ENCODE measurements around the gene KRT74. TPM values are rescaled to one million over a fixed set of nuclear protein-coding genes. Genes with fewer than 3 reads are reported as not detected.

The KRT74 gene
- total RNA-seq, 6 experiments from 2014 or later = not detected

GRCh38 chr12:52522346-52523011 is 51.2 kb downstream of the KRT74 start:
- intact Hi-C loops (cut with DNase I) = no loop called here
- no peak for DNase-seq

GRCh38 chr12:52521568-52522266 is 51.9 kb downstream of the KRT74 start:
- H3K27me3 ChIP-seq = no peaks in the 10 kb centered on the region
- no peaks in the 10 kb centered on the region for H3K4me1 ChIP-seq
- no peak overlapping the region for H3K27ac ChIP-seq
- no peak for DNase-seq
- 79% methylated on average over 8 of the region's 10 CpGs for WGBS (ENCODE audit: insufficient coverage, low coverage, low lambda C conversion rate, missing lambda C conversion rate)
- TF ChIP-seq POLR2A (IDR thresholded peaks at IDR 0.05) (no peak), CTCF (IDR thresholded peaks at IDR 0.05) (no peak)
- no peaks in the 10 kb centered on the region for H3K9me3 ChIP-seq
- no peaks in the 10 kb centered on the region for H3K36me3 ChIP-seq
- intact Hi-C loops (cut with DNase I) = no loop called here
- ATAC-seq = no peak
- H3K4me3 ChIP-seq = no peak overlapping the region

More at GRCh38 chr12:52522346-52523011, 51.2 kb downstream of the KRT74 start:
- TF ChIP-seq POLR2A (IDR thresholded peaks at IDR 0.05) (no peak), CTCF (IDR thresholded peaks at IDR 0.05) (no peak)
- H3K9me3 ChIP-seq = no peaks in the 10 kb centered on the region
- no peaks in the 10 kb centered on the region for H3K27me3 ChIP-seq
- H3K36me3 ChIP-seq = no peaks in the 10 kb centered on the region
- no peaks in the 10 kb centered on the region for H3K4me1 ChIP-seq
- H3K4me3 ChIP-seq = no peak overlapping the region
- ATAC-seq = no peak
- no CpG with 5 or more reads among the region's 10 CpGs for WGBS (ENCODE audit: insufficient coverage, low coverage, low lambda C conversion rate, missing lambda C conversion rate)
- no peak overlapping the region for H3K27ac ChIP-seq

- no peaks in the 10 kb centered on the region for H3K9me3 ChIP-seq
- TF ChIP-seq CTCF (IDR thresholded peaks at IDR 0.05) (no peak), POLR2A (IDR thresholded peaks at IDR 0.05) (no peak)
- H3K4me3 ChIP-seq = no peak overlapping the region
- DNase-seq (no peak), ATAC-seq (peak in 2 of 4 donors; percentile 33 to 63)
- no peaks in the 10 kb centered on the region for H3K27me3 ChIP-seq
- H3K36me3 ChIP-seq = no peaks in the 10 kb centered on the region
- 48% methylated on average over 4 of the region's 10 CpGs for WGBS (ENCODE audit: insufficient coverage, low coverage, low lambda C conversion rate, missing lambda C conversion rate)
- intact Hi-C loops (cut with DNase I) = no loop called here
- H3K27ac ChIP-seq = no peak overlapping the region
- no peaks in the 10 kb centered on the region for H3K4me1 ChIP-seq
Measured at GRCh38 chr12:52521175-52521567, 52.5 kb downstream of the KRT74 start.

GRCh38 chr12:52519826-52520662 is 53.6 kb downstream of the KRT74 start, which contains the start of gene KRT5:
Gene KRT5, minus strand, starts transcription at chr12:52520394. Its CDS starts 98 bp downstream, at chr12:52520296.
- intact Hi-C loops (cut with DNase I) = no loop called here
- WGBS (ENCODE audit: insufficient coverage, low coverage, low lambda C conversion rate, missing lambda C conversion rate) = 91% methylated on average over 12 of the region's 29 CpGs
- ATAC-seq = no peak

More at GRCh38 chr12:52519826-52520662, 53.6 kb downstream of the KRT74 start, which contains the start of gene KRT5:
- no peak within 1 kb of the TSS for H3K4me3 ChIP-seq
- no peaks in the 10 kb centered on the region for H3K4me1 ChIP-seq
- no peaks in the 10 kb centered on the region for H3K27me3 ChIP-seq
- no peak for DNase-seq
- no peaks in the 10 kb centered on the region for H3K36me3 ChIP-seq
- H3K9me3 ChIP-seq = no peaks in the 10 kb centered on the region
- H3K27ac ChIP-seq = no peak within 1 kb of the TSS
- TF ChIP-seq POLR2A (IDR thresholded peaks at IDR 0.05) (no peak), CTCF (IDR thresholded peaks at IDR 0.05) (no peak)
